ENCODE data around the gene EFCAB13. TPM values are rescaled to one million over a fixed set of nuclear protein-coding genes. Genes with fewer than 3 reads are reported as not detected.

EFCAB13 gene
- total RNA-seq, 1 experiment from 2014 or later = 1.6 TPM

- Histone ChIP-seq H3K18ac (ENCODE audit: insufficient read length, low read depth, low read length) (no peak overlapping the region), H3K23ac (ENCODE audit: insufficient read length, low read depth, low read length) (no peak overlapping the region), H2BK120ac (ENCODE audit: low read depth, low read length, poor library complexity, severe bottlenecking) (no peak overlapping the region), H3K79me2 (ENCODE audit: insufficient read depth, low read length) (no peaks in the 10 kb centered on the region), H3K4me2 (ENCODE audit: insufficient read depth, insufficient read length, low read length) (no peak overlapping the region), H3K14ac (ENCODE audit: insufficient read depth, low read length) (no peak overlapping the region), H4K8ac (replicated peaks; ENCODE audit: insufficient read length, low read depth, low read length) (no peak overlapping the region), H2BK12ac (ENCODE audit: insufficient read length, low read depth, low read length) (no peak overlapping the region), H4K91ac (ENCODE audit: insufficient read length, low read depth, low read length) (no peak overlapping the region), H2BK5ac (ENCODE audit: insufficient read length, low read length) (no peak overlapping the region), H4K20me1 (ENCODE audit: control insufficient read depth, insufficient read depth, insufficient read length) (no peaks in the 10 kb centered on the region), H3K9me3 (ENCODE audit: control insufficient read depth, low read depth, low read length) (no peaks in the 10 kb centered on the region), H3K56ac (ENCODE audit: insufficient read length, low read depth, low read length) (no peak overlapping the region), H4K5ac (ENCODE audit: insufficient read length, low read depth, low read length) (no peak overlapping the region), H2BK15ac (ENCODE audit: low read depth, low read length) (no peak overlapping the region), H2AFZ (ENCODE audit: low read length) (no peak overlapping the region), H3K23me2 (ENCODE audit: insufficient read length, low read depth, low read length, poor library complexity, severe bottlenecking) (no peaks in the 10 kb centered on the region), H3T11ph (ENCODE audit: low read length) (no peak overlapping the region), H3K4me1 (ENCODE audit: insufficient read depth, low read length) (no peaks in the 10 kb centered on the region), H3K79me1 (ENCODE audit: insufficient read depth, low read depth, low read length, poor library complexity, severe bottlenecking) (no peaks in the 10 kb centered on the region), H3K9ac (ENCODE audit: extremely low read depth, insufficient read length, low read length) (no peak overlapping the region), H2BK20ac (ENCODE audit: low read depth, low read length, poor library complexity, severe bottlenecking) (no peak overlapping the region), H3K27me3 (ENCODE audit: insufficient read depth, low read length) (no peaks in the 10 kb centered on the region), H2AK5ac (ENCODE audit: insufficient read length, low read length) (no peak overlapping the region), H3K4ac (ENCODE audit: low read depth, low read length) (no peak overlapping the region), H3K27ac (ENCODE audit: insufficient read length, low read depth, low read length) (no peak overlapping the region)
- no peaks in the 10 kb centered on the region; a peak in 1 of 5 replicates for H3K9me3 Mint-ChIP-seq
- TF ChIP-seq CTCF (conservative IDR thresholded peaks at IDR 0.05) = no peak
- no peak for DNase-seq
- no CpG with 5 or more reads among the region's 4 CpGs for WGBS (ENCODE audit: extremely low coverage, insufficient read length, low lambda C conversion rate)
- H3K4me3 Mint-ChIP-seq = no peak overlapping the region
- no peaks in the 10 kb centered on the region for H3K27me3 Mint-ChIP-seq (ENCODE audit: low read depth)
- peaks cover 0 to 13% (median 0%) of the 10 kb centered on the region in 3 experiments; a peak in 2 of 7 replicates for H3K36me3 Mint-ChIP-seq (ENCODE audit: insufficient read depth in 1 of 3, low read depth in 3 of 3)
- H3K27ac Mint-ChIP-seq = no peak overlapping the region
- no peaks in the 10 kb centered on the region; a peak in 1 of 4 replicates for H3K4me1 Mint-ChIP-seq
These were observed 11.6 kb downstream of the EFCAB13 start for GRCh38 chr17:47335101-47335936.

Data from H9 (cell line).